GM18909 (cell line): ENCODE measurements around the gene COBLL1.

ENCODE experiments used
- ATAC-seq: cut with Tn5 transposase; IDR thresholded peaks from one replicate; pipeline ENCODE4 v1.9.1; 2021; ENCODE audit warnings: mild to moderate bottlenecking; ENCODE audit not compliant: unreplicated experiment, poor library complexity

Gene COBLL1

GRCh38 chr2:164826293-164827243, 15.1 kb downstream of the COBLL1 start:
- no peak for ATAC-seq

GRCh38 chr2:164824872-164825271, 16.8 kb downstream of the COBLL1 start:
- ATAC-seq = no peak

GRCh38 chr2:164823126-164823525, 18.5 kb downstream of the COBLL1 start:
- no peak for ATAC-seq

GRCh38 chr2:164821338-164821737, 20.3 kb downstream of the COBLL1 start:
- ATAC-seq = no peak

GRCh38 chr2:164818149-164819136, 23.2 kb downstream of the COBLL1 start:
- no peak for ATAC-seq

- ATAC-seq = no peak
Observed at GRCh38 chr2:164816900-164817299, 24.7 kb downstream of the COBLL1 start.

- no peak for ATAC-seq
Observed at GRCh38 chr2:164816046-164816445, 25.6 kb downstream of the COBLL1 start.

- ATAC-seq = no peak
Observed at GRCh38 chr2:164815071-164815793, 26.4 kb downstream of the COBLL1 start.

GRCh38 chr2:164813535-164813934, 28.1 kb downstream of the COBLL1 start:
- ATAC-seq = no peak

GRCh38 chr2:164812378-164812777, 29.2 kb downstream of the COBLL1 start:
- no peak for ATAC-seq

GRCh38 chr2:164811819-164812218, 29.8 kb downstream of the COBLL1 start:
- no peak for ATAC-seq

GRCh38 chr2:164810843-164811242, 30.8 kb downstream of the COBLL1 start:
- no peak for ATAC-seq

GRCh38 chr2:164808776-164809175, 32.8 kb downstream of the COBLL1 start:
- ATAC-seq = no peak

GRCh38 chr2:164803776-164804466, 37.7 kb downstream of the COBLL1 start:
- no peak for ATAC-seq

GRCh38 chr2:164802095-164802707, 39.4 kb downstream of the COBLL1 start:
- no peak for ATAC-seq

- ATAC-seq = no peak
Observed at GRCh38 chr2:164800572-164800971, 41.1 kb downstream of the COBLL1 start.

- ATAC-seq = no peak
Observed at GRCh38 chr2:164797627-164798026, 44.0 kb downstream of the COBLL1 start.

- no peak for ATAC-seq
Observed at GRCh38 chr2:164796999-164797398, 44.6 kb downstream of the COBLL1 start.
